Fibroblast of mammary gland (primary cell): ENCODE data around the gene SUPT3H.

Experiments used
- DNase-seq: peaks from one replicate; pipeline ENCODE4 v3.0.0-alpha.2; 2010; ENCODE audit warnings: low read depth
- H3K4me3 ChIP-seq: 2 replicates; pipeline ENCODE4 v1.5.1; 2011; ENCODE audit warnings: low read depth, mild to moderate bottlenecking, low read length, moderate library complexity; ENCODE audit not compliant: control insufficient read depth
- TF ChIP-seq, protein P1 (sequence below): conservative IDR thresholded peaks from 2 replicates; pipeline ENCODE4 v1.5.1; 2011; ENCODE audit warnings: low read depth, low read length, inconsistent platforms; ENCODE audit not compliant: control insufficient read depth, insufficient read depth

Gene SUPT3H

GRCh38 chr6:45388328-45388727 lies 10.6 kb upstream of the SUPT3H start:
- peak; percentile 50 for DNase-seq
- TF ChIP-seq, protein P1, sequence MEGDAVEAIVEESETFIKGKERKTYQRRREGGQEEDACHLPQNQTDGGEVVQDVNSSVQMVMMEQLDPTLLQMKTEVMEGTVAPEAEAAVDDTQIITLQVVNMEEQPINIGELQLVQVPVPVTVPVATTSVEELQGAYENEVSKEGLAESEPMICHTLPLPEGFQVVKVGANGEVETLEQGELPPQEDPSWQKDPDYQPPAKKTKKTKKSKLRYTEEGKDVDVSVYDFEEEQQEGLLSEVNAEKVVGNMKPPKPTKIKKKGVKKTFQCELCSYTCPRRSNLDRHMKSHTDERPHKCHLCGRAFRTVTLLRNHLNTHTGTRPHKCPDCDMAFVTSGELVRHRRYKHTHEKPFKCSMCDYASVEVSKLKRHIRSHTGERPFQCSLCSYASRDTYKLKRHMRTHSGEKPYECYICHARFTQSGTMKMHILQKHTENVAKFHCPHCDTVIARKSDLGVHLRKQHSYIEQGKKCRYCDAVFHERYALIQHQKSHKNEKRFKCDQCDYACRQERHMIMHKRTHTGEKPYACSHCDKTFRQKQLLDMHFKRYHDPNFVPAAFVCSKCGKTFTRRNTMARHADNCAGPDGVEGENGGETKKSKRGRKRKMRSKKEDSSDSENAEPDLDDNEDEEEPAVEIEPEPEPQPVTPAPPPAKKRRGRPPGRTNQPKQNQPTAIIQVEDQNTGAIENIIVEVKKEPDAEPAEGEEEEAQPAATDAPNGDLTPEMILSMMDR = no peak
- no peak overlapping the region for H3K4me3 ChIP-seq

- TF ChIP-seq, protein P1 = no peak
- H3K4me3 ChIP-seq = no peak overlapping the region
- peak; percentile 55 for DNase-seq
Measured at GRCh38 chr6:45387236-45387635, 9.5 kb upstream of the SUPT3H start.

DNA sequence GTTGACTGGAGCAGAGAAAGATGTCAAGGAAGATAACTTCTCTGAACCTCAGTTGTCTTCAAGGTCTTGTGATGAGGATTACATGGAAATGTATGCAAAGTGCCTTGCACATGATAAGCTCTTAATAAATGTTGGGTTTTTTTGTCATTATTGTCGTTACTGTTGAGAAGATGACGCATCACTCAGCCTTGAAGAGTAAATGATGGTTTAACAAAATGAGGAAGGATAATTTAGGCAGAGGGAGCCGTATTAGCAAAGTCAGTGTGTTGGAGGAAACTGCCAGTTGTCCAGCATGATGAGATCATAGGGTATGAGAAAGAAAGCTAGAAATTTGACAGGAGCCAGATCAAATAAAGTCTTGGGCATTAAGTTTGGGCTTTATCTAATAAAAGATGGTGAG lies 8.8 kb upstream of the SUPT3H start:
- DNase-seq = no peak
- no peak overlapping the region for H3K4me3 ChIP-seq
- TF ChIP-seq, protein P1 = no peak

- no peak for DNase-seq
- H3K4me3 ChIP-seq = no peak overlapping the region
- TF ChIP-seq, protein P1 = no peak
Measured at GRCh38 chr6:45382391-45382790, 4.7 kb upstream of the SUPT3H start.

DNA sequence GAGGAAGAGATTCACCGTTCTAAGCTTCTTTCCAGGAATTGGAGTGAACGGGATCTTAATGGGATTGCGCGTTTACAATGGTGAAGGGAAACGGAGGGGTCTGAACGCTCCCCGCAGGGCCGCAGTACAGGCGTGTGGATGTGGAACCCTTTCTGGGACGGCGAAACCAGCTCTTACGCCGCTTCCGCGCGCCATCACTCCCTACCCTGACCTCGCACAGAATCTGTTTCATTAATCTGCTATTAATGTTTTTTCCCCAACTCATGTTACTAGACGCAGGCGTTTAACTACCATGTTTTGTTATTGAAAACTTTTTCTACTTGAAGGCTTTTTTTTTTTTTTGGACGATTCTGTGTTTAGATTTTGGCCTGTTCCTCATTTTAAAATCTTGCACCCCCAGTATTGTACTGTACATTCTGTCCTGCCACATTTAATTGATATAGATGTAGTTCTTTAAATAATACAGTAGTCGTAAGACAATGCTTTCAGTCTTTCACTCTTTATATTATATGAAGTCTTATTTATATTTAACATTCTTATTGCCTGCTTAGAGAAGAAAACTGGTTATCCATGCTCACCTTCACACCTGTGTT lies 696 bp upstream of the SUPT3H start:
- H3K4me3 ChIP-seq = peak overlapping the region; percentile 83
- TF ChIP-seq, protein P1 = no peak

DNA sequence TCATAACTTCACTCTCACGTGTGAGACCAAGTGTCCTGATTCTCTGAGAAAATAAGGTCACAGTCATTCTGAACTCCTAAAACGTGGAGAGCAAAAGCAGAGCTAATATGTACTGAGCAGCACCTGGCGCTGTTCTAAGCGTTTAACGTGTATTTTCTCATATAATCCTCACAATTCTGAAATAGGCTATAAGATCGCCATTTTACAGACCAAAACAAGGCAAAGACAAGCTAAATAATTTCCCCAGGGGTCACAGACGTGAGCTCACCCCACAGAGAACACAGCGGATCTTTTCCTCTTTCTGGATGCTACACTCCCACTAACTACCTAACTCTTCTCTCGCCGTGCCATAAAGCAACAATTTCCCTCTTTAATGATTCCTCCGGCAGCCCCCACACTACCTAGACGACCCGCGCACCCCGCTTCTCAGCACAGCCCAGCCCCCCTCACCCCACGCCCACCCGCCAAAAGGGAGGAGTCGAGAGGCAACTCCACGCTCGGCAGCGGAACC lies 636 bp downstream of the SUPT3H start:
- DNase-seq = peak; percentile 45
- TF ChIP-seq, protein P1 = no peak
- peak overlapping the region; percentile 83 for H3K4me3 ChIP-seq

More for the DNA sequence above, 696 bp upstream of the SUPT3H start:
- no peak for DNase-seq
